Muscle layer of colon (tissue), 2 donors: Measurements from ENCODE around the gene AKR1C3.

ENCODE experiments used
- H3K27ac ChIP-seq: one replicate; pipeline ENCODE4 v1.7.0; 2013; ENCODE audit warnings: low read depth, mild to moderate bottlenecking, low read length, moderate library complexity
- H3K27me3 ChIP-seq, 2 donors: one replicate each; pipeline ENCODE4 v1.7.0; 2013; ENCODE audit warnings: low read length in 2 of 2, mild to moderate bottlenecking in 2 of 2; ENCODE audit not compliant: insufficient read depth in 2 of 2, control insufficient read depth in 1 of 2
- H3K36me3 ChIP-seq: one replicate; pipeline ENCODE4 v1.7.0; 2013; ENCODE audit warnings: mild to moderate bottlenecking, low read length; ENCODE audit not compliant: insufficient read depth
- H3K4me1 ChIP-seq: one replicate; pipeline ENCODE4 v1.7.0; 2013; ENCODE audit warnings: mild to moderate bottlenecking, low read length; ENCODE audit not compliant: insufficient read depth
- H3K4me3 ChIP-seq, 2 donors: one replicate each; pipeline ENCODE4 v1.7.0; 2013; ENCODE audit warnings: low read length in 2 of 2, low read depth in 1 of 2, mild to moderate bottlenecking in 1 of 2, moderate library complexity in 1 of 2
- H3K9ac ChIP-seq: one replicate; pipeline ENCODE4 v1.7.0; 2013; ENCODE audit warnings: low read length
- H3K9me3 ChIP-seq: one replicate; pipeline ENCODE4 v1.7.0; 2013; ENCODE audit warnings: mild to moderate bottlenecking, low read length
- donor health status: abdominal sarcoma.
- donor health status: Adenocarcinoma of cecum.

The AKR1C3 gene

DNA sequence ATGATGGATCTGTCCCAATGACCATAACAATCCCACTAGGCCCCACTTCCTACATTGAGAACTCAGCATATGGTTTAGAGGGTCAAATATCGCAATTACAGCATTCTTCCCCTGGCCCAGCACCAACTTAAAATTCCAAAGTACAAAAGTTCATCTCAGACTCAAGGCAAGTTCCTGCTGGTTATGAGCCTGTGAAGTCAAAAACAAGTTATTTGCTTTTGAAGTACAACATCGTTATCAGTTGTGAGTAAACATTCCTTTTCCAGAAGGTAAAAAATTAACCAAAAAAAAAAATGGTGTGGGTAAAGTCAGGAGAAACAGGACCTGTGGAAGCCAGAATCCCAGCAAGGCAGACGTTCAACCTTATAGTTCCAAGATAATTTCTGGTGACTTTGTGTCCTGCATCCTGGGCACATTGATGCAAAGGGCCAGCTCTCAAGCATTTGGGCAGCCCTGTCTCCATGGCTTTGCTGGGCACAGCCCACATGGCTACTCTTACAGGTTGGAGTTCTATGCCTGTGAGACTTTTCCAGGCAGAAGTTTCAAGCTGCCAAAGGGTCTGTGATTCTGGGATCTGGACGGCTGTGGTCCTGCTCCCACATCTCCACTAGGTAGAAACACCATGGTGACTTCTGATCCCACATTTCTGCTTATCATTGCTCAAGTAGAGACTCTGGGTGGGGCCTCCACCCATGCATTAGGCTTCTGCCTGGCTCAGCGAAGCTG lies 53.2 kb downstream of the AKR1C3 start:
- no peaks in the 10 kb centered on the region for H3K4me1 ChIP-seq
- no peaks in the 10 kb centered on the region for H3K36me3 ChIP-seq
- H3K9ac ChIP-seq: no peak overlapping the region
- no peaks in the 10 kb centered on the region for H3K27me3 ChIP-seq
- H3K4me3 ChIP-seq: no peak overlapping the region
- no peaks in the 10 kb centered on the region for H3K9me3 ChIP-seq
- H3K27ac ChIP-seq: no peak overlapping the region

DNA sequence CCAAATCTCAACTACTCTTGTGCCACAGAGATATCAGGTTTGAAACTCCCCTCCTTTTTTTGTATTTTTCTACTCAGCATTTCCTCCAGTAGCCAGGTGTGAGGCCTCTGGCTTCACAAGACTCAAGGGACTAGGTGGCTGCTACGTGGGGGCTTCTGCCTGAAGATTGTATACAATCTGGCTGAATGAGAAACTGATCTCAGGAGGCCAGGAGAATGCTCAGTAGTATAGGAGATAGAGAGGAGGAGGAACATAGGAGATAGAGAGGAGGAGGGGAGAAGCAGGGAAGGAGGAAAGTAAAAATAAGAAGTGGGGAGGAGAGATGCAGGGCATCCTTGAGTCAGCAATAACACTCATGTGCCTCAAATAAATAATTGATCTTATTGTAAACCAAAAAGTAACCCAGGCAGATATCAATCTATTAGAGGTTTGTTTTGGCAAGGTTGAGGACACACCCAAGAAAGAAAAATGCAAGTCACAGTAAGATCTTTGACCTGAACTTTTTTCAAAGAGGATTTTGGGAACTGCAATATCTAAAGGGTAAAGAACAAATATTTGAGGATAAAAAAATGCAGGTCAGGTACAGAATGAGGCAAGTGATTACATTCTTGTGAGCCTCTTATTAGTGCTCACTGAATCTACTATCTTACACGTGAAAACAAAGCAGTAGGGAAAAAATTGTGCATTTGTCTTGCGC lies 53.9 kb downstream of the AKR1C3 start:
- H3K27ac ChIP-seq: no peak overlapping the region
- no peaks in the 10 kb centered on the region for H3K4me1 ChIP-seq
- no peaks in the 10 kb centered on the region for H3K9me3 ChIP-seq
- no peaks in the 10 kb centered on the region for H3K27me3 ChIP-seq
- H3K4me3 ChIP-seq: no peak overlapping the region
- no peak overlapping the region for H3K9ac ChIP-seq
- no peaks in the 10 kb centered on the region for H3K36me3 ChIP-seq

DNA sequence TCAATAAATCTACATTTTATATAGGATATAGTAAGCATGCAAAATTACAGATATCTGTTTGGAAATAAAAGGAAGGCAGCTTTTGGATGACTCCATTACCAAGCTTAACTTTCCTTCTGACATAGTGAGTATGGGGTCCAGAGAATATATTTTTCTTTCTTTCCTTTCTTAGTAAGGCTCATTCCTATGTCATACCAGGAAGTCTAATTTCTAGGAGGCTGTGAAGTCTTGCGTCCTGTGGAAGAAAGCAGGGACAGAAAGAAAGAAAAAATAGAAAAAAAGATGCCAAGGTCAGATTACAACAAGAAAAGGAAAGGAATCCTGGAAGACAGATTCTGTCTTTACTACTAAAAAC lies 54.4 kb downstream of the AKR1C3 start:
- Histone ChIP-seq H3K4me3 (no peak overlapping the region), H3K36me3 (no peaks in the 10 kb centered on the region), H3K9ac (no peak overlapping the region), H3K27me3 (no peaks in the 10 kb centered on the region), H3K9me3 (no peaks in the 10 kb centered on the region), H3K4me1 (no peaks in the 10 kb centered on the region), H3K27ac (no peak overlapping the region)

DNA sequence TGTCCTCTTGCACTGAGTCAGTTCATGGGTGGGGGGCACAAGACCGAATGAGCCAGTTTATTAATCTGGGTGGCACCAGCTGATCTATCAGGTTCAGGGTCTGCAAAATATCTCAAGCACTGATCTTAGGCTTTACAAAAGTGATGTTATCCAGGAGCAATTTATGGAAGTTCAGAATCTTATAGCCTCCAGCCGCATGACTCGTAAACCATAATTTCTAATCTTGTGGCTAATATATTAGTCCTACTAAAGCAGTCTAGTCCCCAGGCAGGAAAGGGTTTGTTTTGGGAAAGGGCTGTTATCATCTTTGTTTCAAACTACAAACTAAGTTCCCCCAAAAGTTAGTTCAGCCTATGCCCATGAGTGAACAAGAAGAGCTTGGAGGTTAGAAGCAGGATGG lies 56.9 kb downstream of the AKR1C3 start:
- Histone ChIP-seq H3K4me1 (no peaks in the 10 kb centered on the region), H3K36me3 (no peaks in the 10 kb centered on the region), H3K9ac (no peak overlapping the region), H3K27me3 (no peaks in the 10 kb centered on the region), H3K9me3 (no peaks in the 10 kb centered on the region), H3K4me3 (no peak overlapping the region), H3K27ac (no peak overlapping the region)

DNA sequence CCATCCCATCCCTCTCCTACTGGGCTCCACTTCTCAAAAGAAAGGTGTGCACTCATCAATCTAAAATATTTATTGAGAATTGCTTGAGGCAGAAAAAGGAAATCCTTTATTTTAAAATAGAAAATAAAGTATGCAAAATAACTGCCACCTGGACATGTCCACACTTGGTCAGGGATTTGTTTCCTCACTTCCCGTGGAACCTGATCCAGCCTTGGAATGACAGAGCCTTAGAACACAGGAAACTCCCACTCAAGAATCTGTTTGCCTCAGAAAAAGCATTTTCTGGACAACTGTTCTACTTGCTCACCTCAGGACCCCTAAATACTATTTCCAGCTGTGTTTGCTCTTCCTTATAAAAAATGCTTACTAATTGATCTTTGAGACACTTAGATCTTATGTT lies 61.7 kb downstream of the AKR1C3 start:
- Histone ChIP-seq H3K4me1 (no peaks in the 10 kb centered on the region), H3K4me3 (no peak overlapping the region), H3K9ac (no peak overlapping the region), H3K27me3 (no peaks in the 10 kb centered on the region), H3K27ac (no peak overlapping the region), H3K36me3 (no peaks in the 10 kb centered on the region), H3K9me3 (no peaks in the 10 kb centered on the region)
